RWPE1 (cell line): ENCODE measurements around the gene CADM4.
"Not testable (repeated sequence)": the region's sequence is repeated elsewhere in the genome, so short reads cannot be mapped to it uniquely, and the experiment has no call there.

Experiments used
- CTCF ChIA-PET: fragments of 350-600 bp; sonication (Branson Sonifier 250); formaldehyde crosslinking; extraction: SDS; loops from one replicate; lab custom pipeline; 2021; lab: Yijun Ruan, JAX
- POLR2A ChIA-PET: fragments of 400-600 bp; formaldehyde crosslinking; extraction: SDS; loops from one replicate; lab custom pipeline; 2020; ENCODE audit warnings: antibody characterized with exemption; ENCODE audit not compliant: low non-redundant PET; lab: Yijun Ruan, JAX
- DNase-seq: peaks from one replicate; pipeline ENCODE4 v3.0.0; 2012; ENCODE audit warnings: low spot score
- H3K27ac ChIP-seq: fragments of 450-650 bp; 2 replicates; pipeline ENCODE4 v1.5.1; 2017
- CTCF ChIP-seq: fragments of 450-650 bp; conservative IDR thresholded peaks from 2 replicates; pipeline ENCODE4 v1.5.1; 2017; ENCODE audit warnings: low read depth, mild to moderate bottlenecking

The CADM4 gene

GRCh38 chr19:43642531-43642930 lies 2.9 kb upstream of the CADM4 start:
- no peak overlapping the region for H3K27ac ChIP-seq
- ChIA-PET CTCF (no interaction called here), POLR2A (no interaction called here)
- TF ChIP-seq CTCF = no peak
- no peak for DNase-seq

- no peak for DNase-seq
- no peak overlapping the region for H3K27ac ChIP-seq
- no peak for TF ChIP-seq CTCF
- POLR2A ChIA-PET = interaction anchor here (0.6 kb wide), 1 partner anchor 37 kb away, joined by 7 read pairs; no protein-coding TSS in a partner anchor
- CTCF ChIA-PET = interaction anchor here (0.9 kb wide), 1 partner anchor 80 kb away, joined by 3 read pairs; no protein-coding TSS in a partner anchor
These were observed 1.7 kb upstream of the CADM4 start for GRCh38 chr19:43641333-43641732.

GRCh38 chr19:43640424-43640757 lies 741 bp upstream of the CADM4 start:
- POLR2A ChIA-PET = no interaction called here
- H3K27ac ChIP-seq = peak overlapping the region; percentile 53
- DNase-seq = no peak
- TF ChIP-seq CTCF = no peak
- CTCF ChIA-PET = no interaction called here

GRCh38 chr19:43638995-43639518 lies 593 bp downstream of the CADM4 start:
- CTCF ChIA-PET = no interaction called here
- H3K27ac ChIP-seq = no peak overlapping the region
- POLR2A ChIA-PET = no interaction called here
- DNase-seq = no peak
- TF ChIP-seq CTCF = no peak

GRCh38 chr19:43638214-43638994 lies 1.2 kb downstream of the CADM4 start:
- no peak for DNase-seq
- ChIA-PET CTCF (no interaction called here), POLR2A (no interaction called here)
- no peak for TF ChIP-seq CTCF
- no peak overlapping the region for H3K27ac ChIP-seq

- CTCF ChIA-PET = no interaction called here
- no peak for TF ChIP-seq CTCF
- POLR2A ChIA-PET = no interaction called here
- H3K27ac ChIP-seq = no peak overlapping the region; the same call in 1 of the 2 replicates
- no peak for DNase-seq
These were observed 3.4 kb downstream of the CADM4 start for GRCh38 chr19:43636121-43636683.

- DNase-seq, CTCF ChIA-PET, POLR2A ChIA-PET, H3K27ac ChIP-seq: not testable (repeated sequence)
These were observed 4.1 kb downstream of the CADM4 start for GRCh38 chr19:43635561-43635940.
